GM11168 (cell line): ENCODE results near the gene CCDC77.

Experiments
- in situ Hi-C: fragments of 300-500 bp; cut with MboI; formaldehyde crosslinking; loops from one replicate; pipeline ENCODE4 v1.12.0; 2022; ENCODE audit warnings: low sequenced_read_pairs; ENCODE audit not compliant: unreplicated experiment

CCDC77 gene

GRCh38 chr12:475286-475685, 73.8 kb downstream of the CCDC77 start:
- in situ Hi-C loops, result no loop called here

- in situ Hi-C loops, result no loop called here
These were observed 77.7 kb downstream of the CCDC77 start for GRCh38 chr12:479161-479560.

GRCh38 chr12:480831-481816, 79.7 kb downstream of the CCDC77 start:
- in situ Hi-C loops, result no loop called here

GRCh38 chr12:482061-482460, 80.6 kb downstream of the CCDC77 start:
- in situ Hi-C loops, result no loop called here

DNA sequence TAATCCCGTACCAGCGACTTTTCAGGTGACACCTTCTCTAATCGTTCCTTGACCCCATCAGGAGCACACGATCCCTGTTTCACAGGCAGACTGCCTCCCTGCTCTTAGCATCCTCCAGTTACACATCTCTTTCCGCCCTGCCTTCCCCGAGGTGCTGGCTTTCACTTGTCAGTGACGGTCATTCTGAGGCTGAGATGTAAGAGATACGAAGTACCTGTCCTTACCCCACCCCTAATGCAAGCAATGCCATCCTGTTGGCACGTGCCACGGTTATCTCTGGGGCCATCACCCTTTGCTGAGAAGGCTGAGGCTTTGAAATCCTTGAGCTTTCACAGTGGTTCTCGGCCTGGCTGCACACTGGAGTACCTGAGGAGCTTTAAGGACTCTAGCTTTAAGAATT, 82.7 kb downstream of the CCDC77 start:
- in situ Hi-C loops, result no loop called here

DNA sequence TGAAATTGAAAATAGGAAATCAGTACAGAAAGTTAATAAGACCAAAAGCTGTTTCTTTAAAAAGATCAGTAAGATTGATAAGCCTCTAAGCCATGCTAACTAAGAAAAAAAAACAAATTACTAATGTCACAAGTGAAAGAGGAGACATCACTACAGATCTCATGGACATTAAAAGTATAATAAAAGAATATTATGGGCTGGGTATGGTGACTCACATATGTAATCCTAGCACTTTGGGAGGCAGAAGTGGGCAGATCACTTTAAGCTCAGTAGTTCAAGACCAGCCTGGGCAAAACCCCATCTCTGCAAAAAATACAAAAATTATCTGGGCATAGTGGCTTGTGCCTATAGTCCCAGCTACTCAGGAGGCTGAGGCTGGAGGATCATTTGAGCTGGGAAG, 88.8 kb downstream of the CCDC77 start:
- in situ Hi-C loops, result no loop called here
